ENCODE data around the gene NPHS1.
"Not testable (repeated sequence)": the region's sequence is repeated elsewhere in the genome, so short reads cannot be mapped to it uniquely, and the experiment has no call there.

The NPHS1 gene

GRCh38 chr19:35805526-35806102 lies 46.7 kb downstream of the NPHS1 start:
- no peak overlapping the region for H3K4me3 Mint-ChIP-seq
- H3K27me3 Mint-ChIP-seq, result peaks cover 10% of the 10 kb centered on the region
- peaks cover 14% of the 10 kb centered on the region for H3K4me1 Mint-ChIP-seq (ENCODE audit: low read depth)
- H3K36me3 Mint-ChIP-seq (ENCODE audit: low read depth), result no peaks in the 10 kb centered on the region
- intact Hi-C loops (cut with micrococcal nuclease), result no loop called here
- H3K9me3 Mint-ChIP-seq, result no peaks in the 10 kb centered on the region
- H3K27ac Mint-ChIP-seq, result no peak overlapping the region

GRCh38 chr19:35801828-35802227 lies 50.5 kb downstream of the NPHS1 start:
- Mint-ChIP-seq H3K27me3 (peaks cover 40% of the 10 kb centered on the region), H3K27ac (no peak overlapping the region), H3K9me3 (no peaks in the 10 kb centered on the region), H3K4me3 (no peak overlapping the region), H3K36me3 (ENCODE audit: low read depth) (no peaks in the 10 kb centered on the region), H3K4me1 (ENCODE audit: low read depth) (peaks cover 18% of the 10 kb centered on the region)
- intact Hi-C loops (cut with micrococcal nuclease), result no loop called here

GRCh38 chr19:35797663-35798062 lies 54.6 kb downstream of the NPHS1 start:
- H3K4me3 Mint-ChIP-seq, result no peak overlapping the region
- no peak overlapping the region for H3K27ac Mint-ChIP-seq
- intact Hi-C loops (cut with micrococcal nuclease), result no loop called here
- H3K9me3 Mint-ChIP-seq, result no peaks in the 10 kb centered on the region
- peaks cover 49% of the 10 kb centered on the region for H3K27me3 Mint-ChIP-seq
- no peaks in the 10 kb centered on the region for H3K36me3 Mint-ChIP-seq (ENCODE audit: low read depth)
- peaks cover 7% of the 10 kb centered on the region for H3K4me1 Mint-ChIP-seq (ENCODE audit: low read depth)

GRCh38 chr19:35796645-35797542 lies 55.4 kb downstream of the NPHS1 start:
- H3K36me3 Mint-ChIP-seq (ENCODE audit: low read depth), result no peaks in the 10 kb centered on the region
- peaks cover 7% of the 10 kb centered on the region for H3K4me1 Mint-ChIP-seq (ENCODE audit: low read depth)
- intact Hi-C loops (cut with micrococcal nuclease), result no loop called here
- no peak overlapping the region for H3K4me3 Mint-ChIP-seq
- H3K27me3 Mint-ChIP-seq, result peaks cover 49% of the 10 kb centered on the region
- no peaks in the 10 kb centered on the region for H3K9me3 Mint-ChIP-seq
- H3K27ac Mint-ChIP-seq, result no peak overlapping the region

- H3K36me3 Mint-ChIP-seq (ENCODE audit: low read depth); H3K4me3 Mint-ChIP-seq; H3K9me3 Mint-ChIP-seq; intact Hi-C loops (cut with micrococcal nuclease); H3K27ac Mint-ChIP-seq; H3K4me1 Mint-ChIP-seq (ENCODE audit: low read depth): not testable (repeated sequence)
- peaks cover 47% of the 10 kb centered on the region for H3K27me3 Mint-ChIP-seq
Observed at GRCh38 chr19:35795564-35795963, 56.7 kb downstream of the NPHS1 start.

GRCh38 chr19:35793381-35794165 lies 58.7 kb downstream of the NPHS1 start:
- Mint-ChIP-seq H3K27ac (no peak overlapping the region), H3K36me3 (ENCODE audit: low read depth) (no peaks in the 10 kb centered on the region), H3K27me3 (peaks cover 32% of the 10 kb centered on the region), H3K9me3 (no peaks in the 10 kb centered on the region), H3K4me1 (ENCODE audit: low read depth) (peaks cover 7% of the 10 kb centered on the region), H3K4me3 (no peak overlapping the region)
- intact Hi-C loops (cut with micrococcal nuclease), result no loop called here

GRCh38 chr19:35792888-35793287 lies 59.4 kb downstream of the NPHS1 start:
- H3K4me3 Mint-ChIP-seq, result no peak overlapping the region
- H3K27ac Mint-ChIP-seq, result no peak overlapping the region
- H3K27me3 Mint-ChIP-seq, result peaks cover 26% of the 10 kb centered on the region
- no peaks in the 10 kb centered on the region for H3K36me3 Mint-ChIP-seq (ENCODE audit: low read depth)
- intact Hi-C loops (cut with micrococcal nuclease), result no loop called here
- no peaks in the 10 kb centered on the region for H3K9me3 Mint-ChIP-seq
- peaks cover 7% of the 10 kb centered on the region for H3K4me1 Mint-ChIP-seq (ENCODE audit: low read depth)

- H3K27me3 Mint-ChIP-seq, result peaks cover 20% of the 10 kb centered on the region
- no peak overlapping the region for H3K27ac Mint-ChIP-seq
- peaks cover 7% of the 10 kb centered on the region for H3K4me1 Mint-ChIP-seq (ENCODE audit: low read depth)
- H3K36me3 Mint-ChIP-seq (ENCODE audit: low read depth), result no peaks in the 10 kb centered on the region
- H3K4me3 Mint-ChIP-seq, result no peak overlapping the region
- intact Hi-C loops (cut with micrococcal nuclease), result no loop called here
- no peaks in the 10 kb centered on the region for H3K9me3 Mint-ChIP-seq
Observed at GRCh38 chr19:35792312-35792711, 60.0 kb downstream of the NPHS1 start.

- no peaks in the 10 kb centered on the region for H3K9me3 Mint-ChIP-seq
- intact Hi-C loops (cut with micrococcal nuclease), result no loop called here
- peaks cover 15% of the 10 kb centered on the region for H3K27me3 Mint-ChIP-seq
- H3K27ac Mint-ChIP-seq, result no peak overlapping the region
- H3K4me3 Mint-ChIP-seq, result no peak overlapping the region
- H3K4me1 Mint-ChIP-seq (ENCODE audit: low read depth), result peaks cover 2% of the 10 kb centered on the region
- H3K36me3 Mint-ChIP-seq (ENCODE audit: low read depth), result no peaks in the 10 kb centered on the region
Observed at GRCh38 chr19:35791814-35792279, 60.5 kb downstream of the NPHS1 start.

- H3K27ac Mint-ChIP-seq, result no peak overlapping the region
- intact Hi-C loops (cut with micrococcal nuclease), result no loop called here
Observed at GRCh38 chr19:35790981-35791813, 61.1 kb downstream of the NPHS1 start.

GRCh38 chr19:35789978-35790944 lies 62.0 kb downstream of the NPHS1 start:
- no peaks in the 10 kb centered on the region for H3K4me1 Mint-ChIP-seq (ENCODE audit: low read depth)
- H3K4me3 Mint-ChIP-seq, result no peak overlapping the region
- peaks cover 4% of the 10 kb centered on the region for H3K27me3 Mint-ChIP-seq
- H3K9me3 Mint-ChIP-seq, result no peaks in the 10 kb centered on the region
- peaks cover 6% of the 10 kb centered on the region for H3K36me3 Mint-ChIP-seq (ENCODE audit: low read depth)
- intact Hi-C loops (cut with micrococcal nuclease), result no loop called here
- no peak overlapping the region for H3K27ac Mint-ChIP-seq

More at GRCh38 chr19:35790981-35791813, 61.1 kb downstream of the NPHS1 start:
- no peaks in the 10 kb centered on the region for H3K4me1 Mint-ChIP-seq (ENCODE audit: low read depth)
- no peaks in the 10 kb centered on the region for H3K9me3 Mint-ChIP-seq
- peaks cover 9% of the 10 kb centered on the region for H3K27me3 Mint-ChIP-seq
- H3K4me3 Mint-ChIP-seq, result no peak overlapping the region
- H3K36me3 Mint-ChIP-seq (ENCODE audit: low read depth), result peaks cover 3% of the 10 kb centered on the region

GRCh38 chr19:35789195-35789977 lies 62.9 kb downstream of the NPHS1 start:
- Mint-ChIP-seq H3K27me3 (peaks cover 4% of the 10 kb centered on the region), H3K4me3 (no peak overlapping the region), H3K9me3 (no peaks in the 10 kb centered on the region), H3K4me1 (ENCODE audit: low read depth) (no peaks in the 10 kb centered on the region), H3K27ac (no peak overlapping the region), H3K36me3 (ENCODE audit: low read depth) (peaks cover 6% of the 10 kb centered on the region)
- intact Hi-C loops (cut with micrococcal nuclease), result no loop called here
